Stimulated activated memory B cell treated with anti-CD40 and anti-IgM and Interleukin-4, amounts not matched to agents 10 μg/mL and 1 μg/mL and 100 μg/mL, for 72 hours (primary cell): Measurements from ENCODE around the gene RASL12.
A peak's percentile ranks its signal among the peaks of the same experiment; 100 is the strongest.
"Not testable (repeated sequence)": the region's sequence is repeated elsewhere in the genome, so short reads cannot be mapped to it uniquely, and the experiment has no call there.

Experiments
- ATAC-seq: fragments of 150-1000 bp; cut with Tn5 transposase; 2 replicates; pipeline ENCODE4 v1.10.0; 2021
- H3K27ac Mint-ChIP-seq: one replicate; pipeline ENCODE4 v1.8.0; 2022; ENCODE audit warnings: mild to moderate bottlenecking, mixed read lengths
- H3K27me3 Mint-ChIP-seq: one replicate; pipeline ENCODE4 v1.8.0; 2022; ENCODE audit warnings: mixed read lengths
- H3K36me3 Mint-ChIP-seq: one replicate; pipeline ENCODE4 v1.8.0; 2022; ENCODE audit warnings: mixed read lengths
- H3K4me1 Mint-ChIP-seq: one replicate; pipeline ENCODE4 v1.8.0; 2022; ENCODE audit warnings: mixed read lengths
- H3K4me3 Mint-ChIP-seq: one replicate; pipeline ENCODE4 v1.8.0; 2022; ENCODE audit warnings: mild to moderate bottlenecking, moderate library complexity, mixed read lengths
- H3K9me3 Mint-ChIP-seq: one replicate; pipeline ENCODE4 v1.8.0; 2022; ENCODE audit warnings: mixed read lengths

Gene RASL12

DNA sequence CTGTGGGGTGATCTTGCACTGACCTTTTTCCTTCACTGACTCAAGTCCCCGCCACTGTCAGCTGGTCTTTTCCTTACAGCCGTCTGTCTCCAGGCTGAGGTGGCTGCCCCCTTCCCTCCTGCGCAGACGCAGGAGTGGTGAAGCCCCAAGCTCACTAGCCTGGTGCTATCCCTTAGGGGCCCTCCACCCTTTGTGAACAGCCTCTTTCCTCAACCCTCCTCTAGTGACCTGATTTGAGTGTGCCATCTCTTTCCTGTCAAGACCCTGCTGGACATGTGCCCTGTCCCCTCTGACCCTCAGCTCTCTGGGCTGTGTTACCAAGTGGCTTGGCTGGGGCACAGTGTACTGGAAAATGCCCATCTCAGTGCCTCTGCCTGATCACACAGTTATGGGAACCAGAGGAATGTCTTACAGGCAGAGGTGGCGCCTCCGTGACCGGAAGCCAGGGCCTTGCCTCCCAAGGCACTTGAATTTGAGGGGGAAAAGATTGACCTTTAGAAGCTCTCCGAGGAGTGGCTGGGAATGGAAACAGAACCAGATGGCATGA is 17.5 kb upstream of the RASL12 start:
- peaks cover 47% of the 10 kb centered on the region for H3K27me3 Mint-ChIP-seq
- no peaks in the 10 kb centered on the region for H3K9me3 Mint-ChIP-seq
- H3K4me1 Mint-ChIP-seq: no peaks in the 10 kb centered on the region
- ATAC-seq: no peak
- no peak overlapping the region for H3K27ac Mint-ChIP-seq
- no peaks in the 10 kb centered on the region for H3K36me3 Mint-ChIP-seq
- H3K4me3 Mint-ChIP-seq: no peak overlapping the region

DNA sequence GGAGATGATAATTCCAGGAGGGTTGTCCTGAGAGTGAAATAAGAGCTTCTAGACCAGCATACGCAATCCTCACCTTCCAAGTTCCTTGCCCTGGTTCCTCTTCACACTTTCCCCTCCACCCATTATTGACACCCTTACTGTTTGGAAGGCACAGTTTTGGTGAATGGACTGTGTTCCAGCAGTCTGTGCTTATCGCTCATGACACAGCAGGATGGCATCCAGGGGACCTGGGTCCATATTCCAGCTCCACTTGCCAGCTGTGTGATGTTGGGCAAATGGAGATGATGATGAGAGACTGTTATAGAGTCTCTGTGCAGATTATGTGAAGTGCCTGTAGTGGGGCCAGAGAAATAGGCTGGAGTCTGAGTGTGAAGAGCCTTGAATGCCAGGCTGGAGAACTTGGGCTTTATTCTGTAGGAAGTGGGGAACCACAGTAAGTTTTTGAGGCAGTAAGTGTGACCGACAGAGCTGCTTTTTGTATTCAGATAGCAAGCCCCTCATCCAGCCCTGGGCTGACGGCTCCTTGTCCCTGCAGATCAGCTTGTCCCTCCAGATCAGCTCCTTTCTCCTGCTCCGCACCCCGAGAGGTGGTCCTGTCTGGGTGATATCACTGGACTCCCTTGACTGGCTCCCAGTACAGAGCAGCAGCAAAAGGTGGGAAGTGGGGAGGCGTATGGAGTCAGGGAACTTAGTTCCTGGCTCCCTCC is 16.9 kb upstream of the RASL12 start:
- Mint-ChIP-seq H3K4me3 (no peak overlapping the region), H3K27me3 (peaks cover 47% of the 10 kb centered on the region), H3K36me3 (no peaks in the 10 kb centered on the region), H3K4me1 (no peaks in the 10 kb centered on the region), H3K9me3 (no peaks in the 10 kb centered on the region), H3K27ac (no peak overlapping the region)
- no peak for ATAC-seq

DNA sequence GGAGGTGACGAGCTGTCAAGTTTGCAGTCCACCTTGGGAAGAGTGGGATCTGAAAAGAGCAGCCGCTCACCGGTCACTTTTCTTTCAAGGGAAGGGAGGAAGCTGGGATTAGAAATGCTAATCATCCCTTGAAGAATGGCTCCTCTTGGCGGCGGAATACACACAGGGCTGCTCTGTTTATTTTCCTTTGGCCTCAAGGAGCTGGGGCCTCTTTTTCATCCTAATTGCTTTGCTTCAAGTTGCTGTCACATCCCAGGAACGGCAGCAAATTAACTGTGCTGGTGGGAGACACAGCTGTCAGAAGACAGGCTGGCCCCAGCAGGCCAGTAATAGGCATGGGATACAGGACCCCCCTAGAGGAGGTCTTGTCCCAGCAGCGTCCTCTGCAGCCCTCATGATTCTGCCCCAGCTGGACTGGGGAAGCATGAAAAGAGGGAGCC is 15.5 kb upstream of the RASL12 start:
- Mint-ChIP-seq H3K4me3 (no peak overlapping the region), H3K4me1 (peaks cover 2% of the 10 kb centered on the region), H3K27me3 (peaks cover 60% of the 10 kb centered on the region), H3K36me3 (no peaks in the 10 kb centered on the region), H3K9me3 (no peaks in the 10 kb centered on the region), H3K27ac (no peak overlapping the region)
- ATAC-seq: no peak

- peaks cover 10% of the 10 kb centered on the region for H3K4me1 Mint-ChIP-seq
- no peak overlapping the region for H3K4me3 Mint-ChIP-seq
- no peaks in the 10 kb centered on the region for H3K36me3 Mint-ChIP-seq
- no peak overlapping the region for H3K27ac Mint-ChIP-seq
- ATAC-seq: no peak
- H3K27me3 Mint-ChIP-seq: peaks cover 68% of the 10 kb centered on the region
- no peaks in the 10 kb centered on the region for H3K9me3 Mint-ChIP-seq
Observed at GRCh38 chr15:65082303-65082953, 14.6 kb upstream of the RASL12 start.

- Mint-ChIP-seq H3K9me3 (no peaks in the 10 kb centered on the region), H3K4me1 (peaks cover 10% of the 10 kb centered on the region), H3K27ac (no peak overlapping the region), H3K36me3 (no peaks in the 10 kb centered on the region), H3K27me3 (peaks cover 70% of the 10 kb centered on the region), H3K4me3 (no peak overlapping the region)
- no peak for ATAC-seq
Observed at GRCh38 chr15:65081758-65082157, 14.0 kb upstream of the RASL12 start.

GRCh38 chr15:65081270-65081669 is 13.5 kb upstream of the RASL12 start:
- peaks cover 75% of the 10 kb centered on the region for H3K27me3 Mint-ChIP-seq
- peaks cover 10% of the 10 kb centered on the region for H3K4me1 Mint-ChIP-seq
- no peaks in the 10 kb centered on the region for H3K36me3 Mint-ChIP-seq
- no peak overlapping the region for H3K4me3 Mint-ChIP-seq
- ATAC-seq: no peak
- H3K27ac Mint-ChIP-seq: no peak overlapping the region
- no peaks in the 10 kb centered on the region for H3K9me3 Mint-ChIP-seq

- no peak overlapping the region for H3K4me3 Mint-ChIP-seq
- H3K27ac Mint-ChIP-seq: no peak overlapping the region
- peaks cover 10% of the 10 kb centered on the region for H3K4me1 Mint-ChIP-seq
- peaks cover 77% of the 10 kb centered on the region for H3K27me3 Mint-ChIP-seq
- H3K9me3 Mint-ChIP-seq: no peaks in the 10 kb centered on the region
- ATAC-seq: no peak
- no peaks in the 10 kb centered on the region for H3K36me3 Mint-ChIP-seq
Observed at GRCh38 chr15:65079580-65079979, 11.8 kb upstream of the RASL12 start.

- H3K27ac Mint-ChIP-seq: no peak overlapping the region
- peaks cover 10% of the 10 kb centered on the region for H3K4me1 Mint-ChIP-seq
- H3K27me3 Mint-ChIP-seq: peaks cover 61% of the 10 kb centered on the region
- peak; percentile 62 for ATAC-seq
- H3K4me3 Mint-ChIP-seq: no peak overlapping the region
- H3K9me3 Mint-ChIP-seq: no peaks in the 10 kb centered on the region
- no peaks in the 10 kb centered on the region for H3K36me3 Mint-ChIP-seq
Observed at GRCh38 chr15:65077981-65078352, 10.2 kb upstream of the RASL12 start.

DNA sequence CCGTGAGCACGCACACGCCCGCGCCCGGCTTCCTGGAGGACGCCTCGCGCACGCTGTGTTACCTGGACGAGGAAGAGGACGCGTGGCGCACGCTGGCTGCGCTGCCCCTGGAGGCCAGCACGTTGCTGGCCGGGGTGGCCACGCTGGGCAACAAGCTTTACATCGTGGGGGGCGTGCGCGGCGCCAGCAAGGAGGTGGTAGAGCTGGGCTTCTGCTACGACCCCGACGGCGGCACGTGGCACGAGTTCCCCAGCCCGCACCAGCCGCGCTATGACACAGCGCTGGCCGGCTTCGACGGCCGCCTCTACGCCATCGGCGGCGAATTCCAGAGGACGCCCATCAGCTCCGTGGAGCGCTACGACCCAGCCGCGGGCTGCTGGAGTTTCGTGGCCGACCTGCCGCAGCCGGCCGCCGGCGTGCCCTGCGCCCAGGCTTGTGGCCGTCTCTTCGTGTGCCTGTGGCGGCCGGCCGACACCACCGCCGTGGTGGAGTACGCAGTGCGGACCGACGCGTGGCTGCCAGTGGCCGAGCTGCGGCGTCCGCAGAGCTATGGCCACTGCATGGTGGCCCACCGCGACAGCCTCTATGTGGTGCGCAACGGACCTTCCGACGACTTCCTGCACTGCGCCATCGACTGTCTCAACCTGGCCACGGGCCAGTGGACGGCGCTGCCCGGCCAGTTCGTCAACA is 9.6 kb upstream of the RASL12 start:
- H3K9me3 Mint-ChIP-seq: no peaks in the 10 kb centered on the region
- H3K4me3 Mint-ChIP-seq: no peak overlapping the region

GRCh38 chr15:65076486-65077290 is 8.9 kb upstream of the RASL12 start, which contains the start of gene KBTBD13:
Gene KBTBD13 (plus strand): TSS chr15:65076746. CDS start chr15:65076816, 70 bp downstream.
- no peak for ATAC-seq
- Mint-ChIP-seq H3K36me3 (no peaks in the 10 kb centered on the region), H3K4me3 (no peak within 1 kb of the TSS), H3K27ac (no peak within 1 kb of the TSS), H3K9me3 (no peaks in the 10 kb centered on the region), H3K4me1 (peaks cover 10% of the 10 kb centered on the region), H3K27me3 (peaks cover 48% of the 10 kb centered on the region)

More for the DNA sequence above, 9.6 kb upstream of the RASL12 start:
- Mint-ChIP-seq H3K36me3 (no peaks in the 10 kb centered on the region), H3K4me1 (peaks cover 10% of the 10 kb centered on the region), H3K27ac (no peak overlapping the region), H3K27me3 (peaks cover 55% of the 10 kb centered on the region)
- no peak for ATAC-seq

GRCh38 chr15:65075607-65076395 is 8.0 kb upstream of the RASL12 start:
- H3K27me3 Mint-ChIP-seq: peaks cover 43% of the 10 kb centered on the region
- not testable (repeated sequence) for H3K36me3 Mint-ChIP-seq, H3K27ac Mint-ChIP-seq, ATAC-seq, H3K4me1 Mint-ChIP-seq, H3K4me3 Mint-ChIP-seq, H3K9me3 Mint-ChIP-seq

DNA sequence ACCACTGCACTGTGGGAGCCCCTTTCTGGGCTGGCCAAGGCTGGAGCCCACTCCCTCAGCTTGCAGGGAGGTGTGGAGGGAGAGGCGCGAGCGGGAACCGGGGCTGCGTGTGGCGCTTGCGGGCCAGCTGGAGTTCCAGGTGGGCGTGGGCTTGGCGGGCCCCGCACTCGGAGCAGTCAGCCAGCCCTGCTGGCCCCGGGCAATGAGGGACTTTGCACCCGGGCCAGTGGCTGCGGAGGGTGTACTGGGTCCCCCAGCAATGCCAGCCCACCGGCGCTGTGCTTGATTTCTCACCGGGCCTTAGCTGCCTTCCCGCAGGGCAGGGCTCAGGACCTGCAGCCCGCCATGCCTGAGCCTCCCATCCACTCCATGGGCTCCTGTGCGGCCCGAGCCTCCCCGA is 7.2 kb upstream of the RASL12 start:
- H3K27me3 Mint-ChIP-seq: peaks cover 43% of the 10 kb centered on the region
- H3K4me1 Mint-ChIP-seq, H3K4me3 Mint-ChIP-seq, H3K36me3 Mint-ChIP-seq, H3K9me3 Mint-ChIP-seq, ATAC-seq, H3K27ac Mint-ChIP-seq: not testable (repeated sequence)

DNA sequence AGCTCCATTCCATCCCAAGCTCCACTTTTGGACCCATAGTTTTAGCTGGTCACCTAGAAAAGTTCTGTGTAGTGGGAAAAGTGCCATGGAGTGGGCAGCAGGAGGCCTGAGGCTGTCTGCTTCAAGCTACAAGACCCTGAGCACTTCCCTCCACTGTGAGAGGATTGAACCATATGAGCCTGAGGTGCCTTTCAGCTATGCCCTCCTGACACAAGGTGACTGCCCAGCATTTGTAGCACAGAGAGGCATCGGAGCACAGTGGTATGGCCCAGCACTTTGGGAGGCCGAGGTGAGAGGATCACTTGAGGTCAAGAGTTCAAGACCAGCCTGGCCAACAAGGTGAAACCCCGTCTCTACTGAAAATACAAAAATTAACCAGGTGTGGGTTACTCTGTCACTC is 4.8 kb upstream of the RASL12 start:
- ATAC-seq: no peak
- peaks cover under 1% of the 10 kb centered on the region for H3K4me1 Mint-ChIP-seq
- peaks cover 34% of the 10 kb centered on the region for H3K27me3 Mint-ChIP-seq
- H3K4me3 Mint-ChIP-seq: no peak overlapping the region
- no peak overlapping the region for H3K27ac Mint-ChIP-seq
- no peaks in the 10 kb centered on the region for H3K9me3 Mint-ChIP-seq
- H3K36me3 Mint-ChIP-seq: no peaks in the 10 kb centered on the region

DNA sequence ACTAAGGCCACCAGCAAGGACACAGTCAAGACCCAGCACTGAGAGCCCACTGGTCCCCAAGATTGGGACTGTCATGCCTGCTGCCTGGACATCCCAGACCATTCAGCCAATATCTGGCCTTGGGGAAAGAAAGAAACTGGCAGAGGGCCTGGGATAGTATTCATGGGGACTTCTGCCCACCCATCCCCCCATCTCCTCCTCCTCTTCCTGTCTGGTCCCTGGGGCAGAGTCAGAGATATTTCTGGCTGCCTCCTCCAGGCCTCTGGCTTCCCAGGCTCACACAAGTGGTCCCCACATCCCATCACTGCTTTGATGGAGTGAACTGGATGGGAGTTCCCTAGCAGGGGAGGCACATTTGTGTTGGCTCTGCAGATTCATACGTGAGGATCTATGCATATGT is 4.2 kb upstream of the RASL12 start:
- Mint-ChIP-seq H3K9me3 (no peaks in the 10 kb centered on the region), H3K27ac (no peak overlapping the region), H3K36me3 (no peaks in the 10 kb centered on the region), H3K4me3 (no peak overlapping the region), H3K27me3 (peaks cover 37% of the 10 kb centered on the region), H3K4me1 (peaks cover 5% of the 10 kb centered on the region)
- ATAC-seq: no peak
